NCI-H2196 (cell line): ENCODE measurements around the gene PACSIN1.

Source experiments
- DNase-seq: peaks from one replicate; lab custom pipeline; 2025; ENCODE audit not compliant: unreplicated experiment; lab: John Stamatoyannopoulos, UW

Gene PACSIN1

GRCh38 chr6:34560366-34561226 is 94.7 kb downstream of the PACSIN1 start:
- DNase-seq, result peak; percentile 73

- DNase-seq, result no peak
These were observed 95.3 kb downstream of the PACSIN1 start for GRCh38 chr6:34561227-34561530.

GRCh38 chr6:34562350-34562749 is 96.5 kb downstream of the PACSIN1 start:
- DNase-seq, result no peak

GRCh38 chr6:34562861-34563512 is 97.1 kb downstream of the PACSIN1 start:
- DNase-seq, result no peak

- no peak for DNase-seq
These were observed 97.6 kb downstream of the PACSIN1 start for GRCh38 chr6:34563513-34563870.

- no peak for DNase-seq
These were observed 98.3 kb downstream of the PACSIN1 start for GRCh38 chr6:34564181-34564580.

- DNase-seq, result no peak
These were observed 99.9 kb downstream of the PACSIN1 start for GRCh38 chr6:34565722-34566137.

GRCh38 chr6:34566830-34567546 is 101.1 kb downstream of the PACSIN1 start:
- no peak for DNase-seq

- DNase-seq, result no peak
These were observed 102.7 kb downstream of the PACSIN1 start for GRCh38 chr6:34568341-34569201.

- no peak for DNase-seq
These were observed 103.6 kb downstream of the PACSIN1 start for GRCh38 chr6:34569361-34569973.

GRCh38 chr6:34570066-34570833 is 104.4 kb downstream of the PACSIN1 start:
- DNase-seq, result peak; percentile 50

- no peak for DNase-seq
These were observed 105.5 kb downstream of the PACSIN1 start for GRCh38 chr6:34571388-34571787.

- DNase-seq, result no peak
These were observed 106.1 kb downstream of the PACSIN1 start for GRCh38 chr6:34572021-34572420.

- DNase-seq, result no peak
These were observed 106.7 kb downstream of the PACSIN1 start for GRCh38 chr6:34572585-34572984.

- no peak for DNase-seq
These were observed 107.8 kb downstream of the PACSIN1 start for GRCh38 chr6:34573567-34574183.

- DNase-seq, result no peak
These were observed 108.9 kb downstream of the PACSIN1 start for GRCh38 chr6:34574647-34575293.

GRCh38 chr6:34575326-34575725 is 109.5 kb downstream of the PACSIN1 start:
- no peak for DNase-seq

- DNase-seq, result no peak
These were observed 110.5 kb downstream of the PACSIN1 start for GRCh38 chr6:34576286-34576955.
